Measurements from ENCODE around the gene CDKAL1. TPM values are rescaled to one million over a fixed set of nuclear protein-coding genes. Genes with fewer than 3 reads are reported as not detected.

CDKAL1 gene
- total and polyA plus RNA-seq, 2 donors (not counting 3 experiments of a cell fraction or from before 2014, with no cell fraction given) = 6.1 to 20.5 TPM

- intact Hi-C loops (cut with micrococcal nuclease) = loop anchor here (2.0 to 5.0 kb wide), 2 partner anchors 119 to 234 kb away; no protein-coding TSS in a partner anchor
- dilution Hi-C loops (cut with MboI; ENCODE audit: extremely low pct_ligation_motif_present, low sequenced_read_pairs) = no loop called here
- FAIRE-seq (no peak), DNase-seq (ENCODE audit: low read depth, low spot score) (peak; percentile 12)
- H3K27me3 ChIP-seq (ENCODE audit: control insufficient read depth in 2 of 2, insufficient read depth in 2 of 2, low read length in 2 of 2) = no peaks in the 10 kb centered on the region
- H3K9ac ChIP-seq (replicated peaks; ENCODE audit: extremely low read depth, insufficient read depth, low read length) = no peak overlapping the region
- H3K9me3 ChIP-seq (replicated peaks; ENCODE audit: control insufficient read depth, insufficient read depth, low read length) = no peaks in the 10 kb centered on the region
- H3K4me3 ChIP-seq (replicated peaks in 1 of 3; ENCODE audit: insufficient read depth in 1 of 3, low read depth in 1 of 3, low read length in 3 of 3) = no peak overlapping the region
- peaks cover 35% of the 10 kb centered on the region for H3K4me1 ChIP-seq (ENCODE audit: control insufficient read depth, extremely low read depth, insufficient read depth, low read length)
- TF ChIP-seq POLR2AphosphoS5 (IDR thresholded peaks at IDR 0.05; ENCODE audit: insufficient read depth, low read depth, low read length) (no peak), MYC (IDR thresholded peaks at IDR 0.05; ENCODE audit: low read depth, low read length) (no peak), MAX (IDR thresholded peaks at IDR 0.05; ENCODE audit: insufficient read depth, insufficient read length) (no peak), EZH2 (IDR thresholded peaks at IDR 0.05; ENCODE audit: borderline replicate concordance, low read depth, low read length, severe bottlenecking) (no peak), JUN (IDR thresholded peaks at IDR 0.05; ENCODE audit: borderline replicate concordance, insufficient read depth, insufficient read length, low read depth) (no peak), POLR2A (IDR thresholded peaks at IDR 0.05; ENCODE audit: low read depth, low read length) (no peak), CTCF (IDR thresholded peaks at IDR 0.05; ENCODE audit: extremely low read depth in 1 of 2, insufficient read depth in 1 of 2, low read depth in 1 of 2, low read length in 2 of 2) (no peak), FOS (IDR thresholded peaks at IDR 0.05; ENCODE audit: borderline replicate concordance, insufficient read depth, low read length) (no peak), GATA2 (IDR thresholded peaks at IDR 0.05; ENCODE audit: insufficient read depth, insufficient read length, low read depth, low read length) (no peak)
- CTCF ChIA-PET = no interaction called here
- H3K79me2 ChIP-seq (ENCODE audit: control insufficient read depth, insufficient read depth, low read length) = no peaks in the 10 kb centered on the region
- no TSS peak for BruUV-seq (replicated peaks)
- H3K27ac ChIP-seq (ENCODE audit: insufficient read depth, low read depth, low read length) = no peak overlapping the region
- no peaks in the 10 kb centered on the region for H4K20me1 ChIP-seq (replicated peaks; ENCODE audit: control insufficient read depth, extremely low read depth, insufficient read depth, low read length)
- H2AFZ ChIP-seq (ENCODE audit: low read depth, low read length) = peak overlapping the region; percentile 36
- peak overlapping the region; percentile 31 for H3K4me2 ChIP-seq (ENCODE audit: insufficient read depth, low read length)
- no peaks in the 10 kb centered on the region for H3K36me3 ChIP-seq (ENCODE audit: control insufficient read depth in 2 of 2, extremely low read depth in 1 of 2, insufficient read depth in 2 of 2, low read length in 2 of 2)
- H3K9me1 ChIP-seq (replicated peaks; ENCODE audit: control insufficient read depth, extremely low read depth, insufficient read depth, low read length) = no peaks in the 10 kb centered on the region
- POLR2A ChIA-PET = interaction anchor here (0.6 kb wide), 1 partner anchor 403 kb away, joined by 4 read pairs; no protein-coding TSS in a partner anchor
These were observed 651.7 kb downstream of the CDKAL1 start for GRCh38 chr6:21185861-21186478.
